ENCODE results near the gene SELP. TPM values are rescaled to one million over a fixed set of nuclear protein-coding genes. Genes with fewer than 3 reads are reported as not detected.

SELP gene
- polyA plus RNA-seq, 3 donors: 0.84 to 1.4 (median 0.85) TPM

DNA sequence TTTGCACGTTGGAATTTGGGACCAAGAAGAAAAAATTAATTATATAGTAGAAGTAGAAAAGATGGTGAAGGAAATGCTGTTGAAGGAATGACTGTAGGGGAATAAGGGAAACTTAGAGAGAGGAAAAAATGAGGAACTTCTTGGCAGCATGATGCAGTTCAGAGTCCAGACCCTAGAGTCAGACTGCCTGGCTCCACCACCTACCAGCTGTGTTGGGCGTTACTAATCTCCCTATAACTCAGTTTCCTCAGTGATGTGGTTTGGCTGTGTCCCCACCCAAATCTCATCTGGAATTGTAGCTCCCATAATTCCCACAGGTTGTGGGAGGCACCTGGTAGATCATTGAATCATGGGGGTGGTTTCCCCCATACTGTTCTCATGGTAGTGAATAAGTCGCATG lies 1.3 kb upstream of the SELP start:
- Histone ChIP-seq H2AFZ (ENCODE audit: insufficient read depth, low read depth, low read length, poor library complexity, severe bottlenecking) (no peak overlapping the region), H3K4me3 (replicated peaks in 1 of 3; ENCODE audit: low read depth in 2 of 3, low read length in 3 of 3) (no peak overlapping the region), H3K27ac (ENCODE audit: low read depth in 1 of 2, low read length in 2 of 2) (no peak overlapping the region), H3K4me2 (replicated peaks; ENCODE audit: extremely low read depth, low read length, poor library complexity, severe bottlenecking) (no peak overlapping the region), H3K27me3 (ENCODE audit: control insufficient read depth in 2 of 2, insufficient read depth in 2 of 2, low read length in 2 of 2) (no peaks in the 10 kb centered on the region), H3K4me1 (ENCODE audit: control insufficient read depth in 1 of 2, insufficient read depth in 2 of 2, low read length in 2 of 2) (peaks cover 14 to 15% of the 10 kb centered on the region in 2 donors), H3K36me3 (replicated peaks in 1 of 2; ENCODE audit: control insufficient read depth in 1 of 2, insufficient read depth in 2 of 2, low read length in 2 of 2) (no peaks in the 10 kb centered on the region), H3K79me2 (ENCODE audit: insufficient read depth, low read length) (no peaks in the 10 kb centered on the region), H3K9me3 (replicated peaks in 1 of 2; ENCODE audit: control insufficient read depth in 1 of 2, insufficient read depth in 1 of 2, low read length in 2 of 2) (peaks cover 20 to 31% of the 10 kb centered on the region in 2 donors), H4K20me1 (ENCODE audit: insufficient read depth, low read length) (no peaks in the 10 kb centered on the region), H3K9ac (ENCODE audit: insufficient read depth, low read length, poor library complexity, severe bottlenecking) (no peak overlapping the region)
- peak in 2 of 3 donors; percentile 15 to 17 for DNase-seq
- 100% methylated on average over 1 of the region's 3 CpGs for WGBS (ENCODE audit: insufficient coverage)
- intact Hi-C loops (cut with micrococcal nuclease): no loop called here
- Mint-ChIP-seq H3K36me3 (peaks cover 3 to 9% of the 10 kb centered on the region in 2 donors), H3K27ac (peak overlapping the region in 1 of 7 donors; percentile 27), H3K9me3 (peaks cover 18 to 37% (median 30%) of the 10 kb centered on the region in 7 donors), H3K27me3 (ENCODE audit: low read depth in 3 of 3) (peaks cover 0 to 6% (median 0%) of the 10 kb centered on the region in 3 donors), H3K4me1 (peaks cover 28% of the 10 kb centered on the region), H3K4me3 (no peak overlapping the region)
- TF ChIP-seq, protein P1, sequence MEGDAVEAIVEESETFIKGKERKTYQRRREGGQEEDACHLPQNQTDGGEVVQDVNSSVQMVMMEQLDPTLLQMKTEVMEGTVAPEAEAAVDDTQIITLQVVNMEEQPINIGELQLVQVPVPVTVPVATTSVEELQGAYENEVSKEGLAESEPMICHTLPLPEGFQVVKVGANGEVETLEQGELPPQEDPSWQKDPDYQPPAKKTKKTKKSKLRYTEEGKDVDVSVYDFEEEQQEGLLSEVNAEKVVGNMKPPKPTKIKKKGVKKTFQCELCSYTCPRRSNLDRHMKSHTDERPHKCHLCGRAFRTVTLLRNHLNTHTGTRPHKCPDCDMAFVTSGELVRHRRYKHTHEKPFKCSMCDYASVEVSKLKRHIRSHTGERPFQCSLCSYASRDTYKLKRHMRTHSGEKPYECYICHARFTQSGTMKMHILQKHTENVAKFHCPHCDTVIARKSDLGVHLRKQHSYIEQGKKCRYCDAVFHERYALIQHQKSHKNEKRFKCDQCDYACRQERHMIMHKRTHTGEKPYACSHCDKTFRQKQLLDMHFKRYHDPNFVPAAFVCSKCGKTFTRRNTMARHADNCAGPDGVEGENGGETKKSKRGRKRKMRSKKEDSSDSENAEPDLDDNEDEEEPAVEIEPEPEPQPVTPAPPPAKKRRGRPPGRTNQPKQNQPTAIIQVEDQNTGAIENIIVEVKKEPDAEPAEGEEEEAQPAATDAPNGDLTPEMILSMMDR (IDR thresholded peaks at IDR 0.05): no peak

DNA sequence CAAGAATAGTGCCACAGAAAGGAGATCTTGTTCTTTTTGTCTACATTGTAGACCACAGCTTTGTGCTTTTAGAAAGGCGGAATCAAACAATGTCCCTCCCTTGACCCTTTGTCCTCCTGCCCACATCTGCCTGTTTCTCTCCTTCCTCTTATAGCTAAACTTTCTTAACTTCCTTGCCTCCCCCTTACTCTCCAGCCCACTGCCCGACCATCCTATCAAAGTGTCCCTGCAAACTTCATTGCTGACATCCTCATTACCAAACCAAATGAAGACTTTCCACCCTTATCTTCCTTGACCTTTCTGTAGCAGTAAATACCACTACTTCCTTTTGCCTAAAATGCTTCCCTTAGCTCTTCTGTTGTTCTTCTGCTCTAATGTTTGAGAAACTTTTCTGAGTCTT lies 5.0 kb downstream of the SELP start:
- peak overlapping the region in 1 of 2 donors; percentile 4 for H3K4me3 Mint-ChIP-seq
- peak overlapping the region; percentile 15 to 81 (median 26) for H3K27ac Mint-ChIP-seq

More for the DNA sequence above, 5.0 kb downstream of the SELP start:
- Histone ChIP-seq H2AFZ (ENCODE audit: insufficient read depth, low read depth, low read length, poor library complexity, severe bottlenecking) (peak overlapping the region; percentile 40), H3K4me1 (ENCODE audit: control insufficient read depth in 1 of 2, insufficient read depth in 2 of 2, low read length in 2 of 2) (peaks cover 31 to 34% of the 10 kb centered on the region in 2 donors), H3K4me2 (replicated peaks; ENCODE audit: extremely low read depth, low read length, poor library complexity, severe bottlenecking) (no peak overlapping the region), H3K4me3 (replicated peaks in 1 of 3; ENCODE audit: low read depth in 2 of 3, low read length in 3 of 3) (no peak overlapping the region), H3K36me3 (replicated peaks in 1 of 2; ENCODE audit: control insufficient read depth in 1 of 2, insufficient read depth in 2 of 2, low read length in 2 of 2) (no peaks in the 10 kb centered on the region), H3K9ac (ENCODE audit: insufficient read depth, low read length, poor library complexity, severe bottlenecking) (no peak overlapping the region), H3K27me3 (ENCODE audit: control insufficient read depth in 2 of 2, insufficient read depth in 2 of 2, low read length in 2 of 2) (no peaks in the 10 kb centered on the region), H4K20me1 (ENCODE audit: insufficient read depth, low read length) (no peaks in the 10 kb centered on the region), H3K79me2 (ENCODE audit: insufficient read depth, low read length) (no peaks in the 10 kb centered on the region), H3K27ac (ENCODE audit: low read depth in 1 of 2, low read length in 2 of 2) (no peak overlapping the region), H3K9me3 (replicated peaks in 1 of 2; ENCODE audit: control insufficient read depth in 1 of 2, insufficient read depth in 1 of 2, low read length in 2 of 2) (no peaks in the 10 kb centered on the region)
- TF ChIP-seq, protein P1 (IDR thresholded peaks at IDR 0.05): no peak
- intact Hi-C loops (cut with micrococcal nuclease): no loop called here
- 20% methylated on average over 2 of the region's 2 CpGs for WGBS (ENCODE audit: insufficient coverage)
- H3K4me1 Mint-ChIP-seq: peaks cover 39% of the 10 kb centered on the region
- H3K27me3 Mint-ChIP-seq (ENCODE audit: low read depth in 3 of 3): peaks cover 0 to 8% (median 2%) of the 10 kb centered on the region in 3 donors
- H3K9me3 Mint-ChIP-seq: peaks cover 0 to 2% (median 0%) of the 10 kb centered on the region in 7 donors
- DNase-seq: no peak
- no peaks in the 10 kb centered on the region for H3K36me3 Mint-ChIP-seq

Data from CD14-positive monocyte (primary cell).